ENCODE measurements around the gene SLC16A9.

DNA sequence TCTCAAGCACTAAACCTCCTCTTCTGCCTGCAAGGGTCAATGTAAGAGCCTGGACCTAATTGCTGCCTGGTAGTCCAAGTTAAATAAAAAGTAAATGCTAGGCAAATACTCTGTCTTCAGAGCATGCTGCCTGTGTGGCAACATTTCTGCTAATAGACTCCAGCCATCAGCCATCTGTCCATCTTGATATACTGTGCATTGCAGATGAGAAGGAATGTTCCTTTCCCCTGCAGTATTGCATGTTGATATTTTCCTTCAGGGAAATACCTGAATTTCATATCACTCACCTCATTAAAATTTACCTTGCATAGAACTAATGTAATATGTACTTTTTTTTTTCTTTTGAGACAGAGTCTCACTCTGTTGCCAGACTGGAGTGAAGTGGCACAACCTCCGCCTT lies 87.9 kb downstream of the SLC16A9 start:
- TF ChIP-seq CTCF (IDR thresholded peaks at IDR 0.05) (no peak), POLR2A (IDR thresholded peaks at IDR 0.05) (no peak)

Measured in thyroid gland (tissue), 4 donors.